ENCODE measurements around the gene SLC15A4. TPM values are rescaled to one million over a fixed set of nuclear protein-coding genes. Genes with fewer than 3 reads are reported as not detected.
A peak's percentile ranks its signal among the peaks of the same experiment; 100 is the strongest.

Gene SLC15A4
- total RNA-seq, 1 donor = 52.5 TPM

GRCh38 chr12:128755566-128755965 lies 68.2 kb downstream of the SLC15A4 start:
- Histone ChIP-seq H3K27me3 (ENCODE audit: insufficient read depth, low read length) (no peaks in the 10 kb centered on the region), H2AFZ (ENCODE audit: low read length) (no peak overlapping the region), H3K27ac (ENCODE audit: low read depth, low read length) (no peak overlapping the region), H3K4me3 (ENCODE audit: insufficient read depth, low read length) (no peak overlapping the region), H3K4me1 (ENCODE audit: insufficient read depth, low read length) (no peaks in the 10 kb centered on the region), H3K79me2 (ENCODE audit: insufficient read depth, low read length) (no peaks in the 10 kb centered on the region), H4K20me1 (ENCODE audit: insufficient read depth, low read length) (no peaks in the 10 kb centered on the region), H3K36me3 (ENCODE audit: insufficient read depth, low read length) (no peaks in the 10 kb centered on the region), H3K4me2 (ENCODE audit: insufficient read depth, low read length) (no peak overlapping the region), H3K9me3 (ENCODE audit: low read depth, low read length) (no peaks in the 10 kb centered on the region)
- TF ChIP-seq CTCF (IDR thresholded peaks at IDR 0.05; ENCODE audit: extremely low read depth, low read depth, low read length) = no peak
- no peak for DNase-seq (ENCODE audit: insufficient read length, low spot score, missing footprints)

GRCh38 chr12:128754275-128754674 lies 69.5 kb downstream of the SLC15A4 start:
- Histone ChIP-seq H3K4me3 (ENCODE audit: insufficient read depth, low read length) (no peak overlapping the region), H3K4me1 (ENCODE audit: insufficient read depth, low read length) (no peaks in the 10 kb centered on the region), H3K27ac (ENCODE audit: low read depth, low read length) (no peak overlapping the region), H2AFZ (ENCODE audit: low read length) (no peak overlapping the region), H4K20me1 (ENCODE audit: insufficient read depth, low read length) (no peaks in the 10 kb centered on the region), H3K9me3 (ENCODE audit: low read depth, low read length) (no peaks in the 10 kb centered on the region), H3K36me3 (ENCODE audit: insufficient read depth, low read length) (no peaks in the 10 kb centered on the region), H3K4me2 (ENCODE audit: insufficient read depth, low read length) (no peak overlapping the region), H3K79me2 (ENCODE audit: insufficient read depth, low read length) (no peaks in the 10 kb centered on the region), H3K27me3 (ENCODE audit: insufficient read depth, low read length) (no peaks in the 10 kb centered on the region)
- no peak for TF ChIP-seq CTCF (IDR thresholded peaks at IDR 0.05; ENCODE audit: extremely low read depth, low read depth, low read length)
- no peak for DNase-seq (ENCODE audit: insufficient read length, low spot score, missing footprints)

- Histone ChIP-seq H3K27ac (ENCODE audit: low read depth, low read length) (no peak overlapping the region), H4K20me1 (ENCODE audit: insufficient read depth, low read length) (no peaks in the 10 kb centered on the region)
Measured at GRCh38 chr12:128753438-128753837, 70.3 kb downstream of the SLC15A4 start.

DNA sequence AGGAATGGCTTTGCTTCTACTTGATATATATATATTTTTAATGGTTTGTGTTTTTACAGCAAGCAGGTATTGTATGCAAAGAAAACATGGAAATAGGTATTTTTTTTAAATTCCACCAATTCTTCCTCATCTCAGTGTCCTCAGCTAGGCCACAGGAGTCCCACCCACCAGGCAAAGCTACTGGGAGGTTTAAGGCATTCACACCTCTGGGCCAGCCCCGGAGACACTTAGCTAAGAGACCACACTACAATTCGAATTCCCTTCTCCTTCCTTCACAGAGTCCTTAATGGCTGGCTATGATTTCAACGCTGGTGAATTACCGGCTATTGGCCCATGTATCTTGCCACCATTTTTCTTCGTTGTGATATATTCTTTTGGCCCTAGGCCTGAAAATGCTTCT lies 71.4 kb downstream of the SLC15A4 start:
- no peak for TF ChIP-seq CTCF (IDR thresholded peaks at IDR 0.05; ENCODE audit: extremely low read depth, low read depth, low read length)
- H2AFZ ChIP-seq (ENCODE audit: low read length) = no peak overlapping the region
- H4K20me1 ChIP-seq (ENCODE audit: insufficient read depth, low read length) = no peaks in the 10 kb centered on the region
- H3K4me1 ChIP-seq (ENCODE audit: insufficient read depth, low read length) = no peaks in the 10 kb centered on the region
- H3K79me2 ChIP-seq (ENCODE audit: insufficient read depth, low read length) = no peaks in the 10 kb centered on the region
- H3K27me3 ChIP-seq (ENCODE audit: insufficient read depth, low read length) = no peaks in the 10 kb centered on the region
- no peak overlapping the region for H3K27ac ChIP-seq (ENCODE audit: low read depth, low read length)
- DNase-seq (ENCODE audit: insufficient read length, low spot score, missing footprints) = peak; percentile 55
- H3K9me3 ChIP-seq (ENCODE audit: low read depth, low read length) = no peaks in the 10 kb centered on the region
- H3K4me2 ChIP-seq (ENCODE audit: insufficient read depth, low read length) = no peak overlapping the region
- no peak overlapping the region for H3K4me3 ChIP-seq (ENCODE audit: insufficient read depth, low read length)
- no peaks in the 10 kb centered on the region for H3K36me3 ChIP-seq (ENCODE audit: insufficient read depth, low read length)

More at GRCh38 chr12:128753438-128753837, 70.3 kb downstream of the SLC15A4 start:
- Histone ChIP-seq H3K4me1 (ENCODE audit: insufficient read depth, low read length) (no peaks in the 10 kb centered on the region), H3K79me2 (ENCODE audit: insufficient read depth, low read length) (no peaks in the 10 kb centered on the region), H3K36me3 (ENCODE audit: insufficient read depth, low read length) (no peaks in the 10 kb centered on the region), H3K9me3 (ENCODE audit: low read depth, low read length) (no peaks in the 10 kb centered on the region), H3K4me2 (ENCODE audit: insufficient read depth, low read length) (no peak overlapping the region), H2AFZ (ENCODE audit: low read length) (no peak overlapping the region), H3K27me3 (ENCODE audit: insufficient read depth, low read length) (no peaks in the 10 kb centered on the region), H3K4me3 (ENCODE audit: insufficient read depth, low read length) (no peak overlapping the region)
- no peak for DNase-seq (ENCODE audit: insufficient read length, low spot score, missing footprints)
- TF ChIP-seq CTCF (IDR thresholded peaks at IDR 0.05; ENCODE audit: extremely low read depth, low read depth, low read length) = no peak

Measured in osteoblast (primary cell).